K562 (cell line): Measurements from ENCODE around the gene MYO16.

ENCODE experiments used
- CEBPB ChIP-seq: fragments of 450-650 bp; IDR thresholded peaks from 2 replicates; pipeline ENCODE4 v1.6.1; 2016; ENCODE audit warnings: missing genetic modification characterization, missing compliant biosample characterization
- CREB5 ChIP-seq: fragments of 250-450 bp; sonication (Bioruptor Pico); IDR thresholded peaks from 2 replicates; pipeline ENCODE4 v1.5.0; 2020; ENCODE audit warnings: mild to moderate bottlenecking
- CTCF ChIP-seq, 3 experiments: IDR thresholded peaks in 2 of 3; conservative IDR thresholded peaks in 1 of 3; 2 replicates each; pipeline ENCODE4 v1.5.1; 2011 to 2012; ENCODE audit warnings: low read length in 3 of 3, mild to moderate bottlenecking in 3 of 3, control low read depth in 2 of 3, improper control_type of control experiment in 1 of 3, inconsistent platforms in 1 of 3, low read depth in 1 of 3, mixed read lengths in 1 of 3, moderate library complexity in 1 of 3; ENCODE audit not compliant: insufficient read depth in 2 of 3
- FOXA1 ChIP-seq: fragments of 450-650 bp; IDR thresholded peaks from 2 replicates; pipeline ENCODE4 v1.6.1; 2016; ENCODE audit warnings: mild to moderate bottlenecking, borderline replicate concordance
- HMGXB4 ChIP-seq: sonication (generic); formaldehyde crosslinking; IDR thresholded peaks from 2 replicates; pipeline ENCODE4 v1.8.1; 2023; ENCODE audit warnings: mild to moderate bottlenecking, missing genetic modification reagents
- MCM3 ChIP-seq: fragments of 450-650 bp; IDR thresholded peaks from 2 replicates; pipeline ENCODE4 v1.6.1; 2016
- POLR2A ChIP-seq: fragments of 450-650 bp; conservative IDR thresholded peaks from 2 replicates; pipeline ENCODE4 v1.6.1; 2016
- POLR2AphosphoS5 ChIP-seq: IDR thresholded peaks from 2 replicates; pipeline ENCODE4 v1.6.1; 2011; ENCODE audit warnings: mild to moderate bottlenecking, low read depth, low read length, moderate library complexity; ENCODE audit not compliant: control insufficient read depth, insufficient read depth
- RREB1 ChIP-seq: fragments of 250-450 bp; sonication (Bioruptor Pico); IDR thresholded peaks from 2 replicates; pipeline ENCODE4 v1.4.0; 2020
- ZNF175 ChIP-seq: fragments of 200-800 bp; sonication (Bioruptor generic); IDR thresholded peaks from 2 replicates; pipeline ENCODE4 v1.6.1; 2016; ENCODE audit warnings: low read depth, mild to moderate bottlenecking, missing genetic modification characterization, missing compliant biosample characterization
- ZNF24 ChIP-seq: fragments of 450-650 bp; IDR thresholded peaks from 2 replicates; pipeline ENCODE4 v1.6.1; 2016
- TF ChIP-seq, protein P1 (sequence below): sonication (generic); formaldehyde crosslinking; IDR thresholded peaks from 2 replicates; pipeline ENCODE4 v1.8.0; 2023; ENCODE audit warnings: mild to moderate bottlenecking, missing genetic modification reagents

DNA sequence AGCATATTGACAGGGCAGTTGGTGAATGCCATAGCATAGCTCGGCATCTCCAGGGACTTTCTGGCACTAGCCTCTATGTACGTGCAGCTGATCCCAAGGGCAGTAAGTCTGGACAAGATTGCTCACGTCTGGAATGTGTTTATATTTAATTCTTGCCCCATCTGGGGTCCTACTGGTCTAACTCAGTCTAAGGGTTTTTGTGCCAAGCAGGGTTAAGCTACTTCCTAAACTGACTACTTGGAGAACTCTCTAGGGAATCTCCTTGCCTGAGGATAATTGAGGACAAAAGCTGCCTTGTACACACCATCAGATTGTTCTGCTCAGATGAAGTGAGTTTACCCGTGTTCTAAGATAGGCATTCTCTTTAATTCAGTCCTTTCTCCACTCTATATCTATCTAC, 358.1 kb downstream of the MYO16 start:
- TF ChIP-seq POLR2A, result no peak
- TF ChIP-seq, protein P1, sequence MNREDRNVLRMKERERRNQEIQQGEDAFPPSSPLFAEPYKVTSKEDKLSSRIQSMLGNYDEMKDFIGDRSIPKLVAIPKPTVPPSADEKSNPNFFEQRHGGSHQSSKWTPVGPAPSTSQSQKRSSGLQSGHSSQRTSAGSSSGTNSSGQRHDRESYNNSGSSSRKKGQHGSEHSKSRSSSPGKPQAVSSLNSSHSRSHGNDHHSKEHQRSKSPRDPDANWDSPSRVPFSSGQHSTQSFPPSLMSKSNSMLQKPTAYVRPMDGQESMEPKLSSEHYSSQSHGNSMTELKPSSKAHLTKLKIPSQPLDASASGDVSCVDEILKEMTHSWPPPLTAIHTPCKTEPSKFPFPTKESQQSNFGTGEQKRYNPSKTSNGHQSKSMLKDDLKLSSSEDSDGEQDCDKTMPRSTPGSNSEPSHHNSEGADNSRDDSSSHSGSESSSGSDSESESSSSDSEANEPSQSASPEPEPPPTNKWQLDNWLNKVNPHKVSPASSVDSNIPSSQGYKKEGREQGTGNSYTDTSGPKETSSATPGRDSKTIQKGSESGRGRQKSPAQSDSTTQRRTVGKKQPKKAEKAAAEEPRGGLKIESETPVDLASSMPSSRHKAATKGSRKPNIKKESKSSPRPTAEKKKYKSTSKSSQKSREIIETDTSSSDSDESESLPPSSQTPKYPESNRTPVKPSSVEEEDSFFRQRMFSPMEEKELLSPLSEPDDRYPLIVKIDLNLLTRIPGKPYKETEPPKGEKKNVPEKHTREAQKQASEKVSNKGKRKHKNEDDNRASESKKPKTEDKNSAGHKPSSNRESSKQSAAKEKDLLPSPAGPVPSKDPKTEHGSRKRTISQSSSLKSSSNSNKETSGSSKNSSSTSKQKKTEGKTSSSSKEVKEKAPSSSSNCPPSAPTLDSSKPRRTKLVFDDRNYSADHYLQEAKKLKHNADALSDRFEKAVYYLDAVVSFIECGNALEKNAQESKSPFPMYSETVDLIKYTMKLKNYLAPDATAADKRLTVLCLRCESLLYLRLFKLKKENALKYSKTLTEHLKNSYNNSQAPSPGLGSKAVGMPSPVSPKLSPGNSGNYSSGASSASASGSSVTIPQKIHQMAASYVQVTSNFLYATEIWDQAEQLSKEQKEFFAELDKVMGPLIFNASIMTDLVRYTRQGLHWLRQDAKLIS (CRISPR knock-in tag), result no peak
- TF ChIP-seq POLR2AphosphoS5, result no peak
- no peak for TF ChIP-seq HMGXB4 (CRISPR knock-in tag)
- TF ChIP-seq CREB5 (CRISPR knock-in tag), result no peak
- TF ChIP-seq ZNF24, result no peak
- TF ChIP-seq CEBPB (tag), result no peak
- TF ChIP-seq RREB1 (CRISPR knock-in tag), result no peak
- no peak for TF ChIP-seq CTCF (IDR thresholded peaks at IDR 0.05 in 2 of 3, conservative IDR thresholded peaks at IDR 0.05 in 1 of 3; ENCODE audit: insufficient read depth in 2 of 3, low read depth in 1 of 3, low read length in 3 of 3)
- no peak for TF ChIP-seq ZNF175 (CRISPR knock-in tag)
- TF ChIP-seq FOXA1, result no peak
- no peak for TF ChIP-seq MCM3
